Skin epidermis (tissue), 12 donors: ENCODE data around the gene ATP6V0B.

ENCODE experiments used
- H3K27ac ChIP-seq, 21 experiments: fragments of 200-600 bp; sonication (generic) in 11 of 21; one replicate each; pipeline ENCODE4 v1.5.0; 2020; ENCODE audit warnings: mild to moderate bottlenecking in 3 of 21, inconsistent platforms in 2 of 21, moderate library complexity in 2 of 21
- H3K4me3 ChIP-seq, 7 experiments: fragments of 200-600 bp; sonication (generic) in 2 of 7; one replicate each; pipeline ENCODE4 v1.5.0; 2020; ENCODE audit warnings: inconsistent platforms in 2 of 7, mild to moderate bottlenecking in 2 of 7, moderate library complexity in 1 of 7

ATP6V0B gene

GRCh38 chr1:44016890-44017400, 42.2 kb downstream of the ATP6V0B start:
- Histone ChIP-seq H3K27ac (peak overlapping the region in 2 of 21 experiments; percentile 20 to 86), H3K4me3 (no peak overlapping the region)

DNA sequence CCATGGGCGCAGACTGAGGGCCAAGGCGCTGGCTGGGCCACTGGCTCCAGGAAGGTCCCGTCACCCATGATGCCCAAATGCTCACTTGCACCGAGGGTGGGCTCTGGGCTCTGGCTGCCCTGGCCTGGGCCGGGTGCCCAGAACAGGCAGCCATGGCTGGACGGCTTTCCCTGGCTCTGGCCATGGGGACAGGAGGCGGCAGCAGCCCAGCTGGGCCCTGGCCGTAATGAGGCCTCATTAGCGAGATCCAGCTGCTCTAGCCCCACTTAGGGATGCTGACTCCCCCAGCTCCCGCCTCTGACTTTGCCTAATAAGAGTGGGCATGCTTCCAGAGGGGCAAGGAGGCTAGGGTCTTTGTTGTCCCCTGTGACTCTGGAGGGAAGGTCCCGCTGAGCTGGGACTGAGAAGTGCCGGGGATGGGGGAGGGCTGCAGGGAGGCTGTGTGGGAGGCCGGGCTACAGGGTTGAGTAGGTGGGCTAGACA, 44.7 kb downstream of the ATP6V0B start:
- H3K27ac ChIP-seq, result peak overlapping the region in 4 of 21 experiments; percentile 11 to 53 (median 32)
- H3K4me3 ChIP-seq, result no peak overlapping the region

- Histone ChIP-seq H3K27ac (peak overlapping the region in 5 of 21 experiments; percentile 11 to 81 (median 53)), H3K4me3 (no peak overlapping the region)
Measured at GRCh38 chr1:44020464-44020863, 45.7 kb downstream of the ATP6V0B start.

DNA sequence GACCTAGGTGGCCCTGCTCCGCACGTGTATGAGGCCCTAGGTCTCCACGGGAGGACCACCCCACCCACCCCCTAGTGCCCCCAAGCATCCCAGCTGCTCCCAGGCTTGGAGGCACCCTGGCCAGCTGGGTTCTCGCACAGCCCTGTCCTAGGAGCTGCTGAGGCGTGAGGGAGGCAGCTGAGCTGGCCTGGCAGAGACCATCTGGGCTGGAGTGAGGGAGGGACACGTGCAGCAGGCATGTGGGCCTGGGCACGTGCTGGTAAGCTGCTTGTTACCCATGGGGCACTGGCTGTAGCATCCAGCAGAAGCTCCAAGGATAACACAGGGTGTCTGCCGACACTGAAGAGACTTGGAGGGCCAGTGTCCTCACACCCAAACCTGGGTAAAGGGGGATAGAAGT, 46.4 kb downstream of the ATP6V0B start:
- Histone ChIP-seq H3K27ac (peak overlapping the region in 13 of 21 experiments; percentile 2 to 81 (median 59)), H3K4me3 (no peak overlapping the region)

GRCh38 chr1:44021581-44022321, 47.0 kb downstream of the ATP6V0B start:
- Histone ChIP-seq H3K27ac (peak overlapping the region in 7 of 21 experiments; percentile 2 to 81 (median 64)), H3K4me3 (no peak overlapping the region)

- H3K27ac ChIP-seq, result peak overlapping the region in 1 of 21 experiments; percentile 13
- H3K4me3 ChIP-seq, result no peak overlapping the region
Measured at GRCh38 chr1:44024031-44024902, 49.5 kb downstream of the ATP6V0B start.

- Histone ChIP-seq H3K27ac (no peak overlapping the region), H3K4me3 (no peak overlapping the region)
Measured at GRCh38 chr1:44024903-44025525, 50.3 kb downstream of the ATP6V0B start.

DNA sequence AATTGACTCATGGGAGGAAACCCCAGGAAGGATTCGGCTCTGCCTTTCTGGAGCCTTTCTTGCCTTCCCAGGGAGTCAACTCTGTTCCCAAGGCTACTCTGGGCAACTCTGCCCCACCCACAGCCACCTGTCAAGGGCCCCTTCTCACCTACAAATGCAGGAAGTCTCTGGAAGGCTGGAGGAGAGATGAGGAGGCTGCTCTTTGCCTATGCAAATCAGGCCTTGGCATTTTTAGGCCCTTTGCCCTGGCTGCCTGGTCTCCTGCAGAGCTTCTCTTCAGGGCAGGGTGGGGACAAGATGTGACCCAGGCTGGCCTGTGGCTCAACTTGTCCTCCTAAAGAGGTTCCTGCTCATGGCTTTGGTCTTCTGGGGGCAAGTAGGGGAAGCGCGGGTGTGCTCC, 51.1 kb downstream of the ATP6V0B start:
- peak overlapping the region in 2 of 21 experiments; percentile 16 for H3K27ac ChIP-seq
- H3K4me3 ChIP-seq, result no peak overlapping the region

GRCh38 chr1:44027320-44027719, 52.6 kb downstream of the ATP6V0B start:
- Histone ChIP-seq H3K27ac (no peak overlapping the region), H3K4me3 (no peak overlapping the region)
